ENCODE measurements around the gene CDH26. TPM values are rescaled to one million over a fixed set of nuclear protein-coding genes. Genes with fewer than 3 reads are reported as not detected.

Gene CDH26
- total and polyA plus RNA-seq, 2 of the 13 experiments (the other 11 are each of a cell fraction or from before 2014, with no cell fraction given) = 0.40 to 1.1 TPM

DNA sequence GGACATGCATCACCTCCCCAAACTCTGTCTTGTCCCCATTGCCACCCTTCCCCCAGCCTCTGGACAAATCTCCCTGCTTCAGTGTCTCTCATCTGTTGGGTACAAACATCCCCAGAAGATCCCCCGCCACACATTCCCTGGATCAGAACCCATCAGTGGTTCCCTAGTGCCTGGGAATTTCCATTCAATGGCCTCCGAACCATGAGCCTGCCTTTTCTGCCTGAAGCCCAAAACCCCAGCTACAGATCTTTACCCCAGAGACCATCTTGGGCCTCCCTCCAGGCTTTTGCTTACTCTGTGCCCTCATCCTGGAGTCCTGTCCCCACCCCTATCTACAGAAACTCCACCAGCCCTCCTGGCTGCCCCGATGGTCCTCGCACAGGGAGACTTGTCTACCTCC is 78.1 kb downstream of the CDH26 start:
- H4K20me1 ChIP-seq (ENCODE audit: insufficient read depth, low read length) = no peaks in the 10 kb centered on the region
- H3K9ac ChIP-seq (ENCODE audit: insufficient read depth, low read depth, low read length) = no peak overlapping the region
- intact Hi-C loops (cut with micrococcal nuclease; ENCODE audit: unreplicated experiment) = no loop called here
- no peaks in the 10 kb centered on the region for H3K79me2 ChIP-seq (ENCODE audit: insufficient read depth, low read length)
- H3K9me3 ChIP-seq (ENCODE audit: low read length) = no peaks in the 10 kb centered on the region
- no peak for ATAC-seq
- H3K4me2 ChIP-seq (ENCODE audit: low read depth, low read length) = no peak overlapping the region
- no peak overlapping the region for H3K27ac ChIP-seq (ENCODE audit: extremely low read length, insufficient read depth, low read length)
- H3K4me1 ChIP-seq (ENCODE audit: insufficient read depth, low read length) = peaks cover 14% of the 10 kb centered on the region; the same call in 1 of the 2 replicates
- no peak for DNase-seq (ENCODE audit: low spot score)
- in situ Hi-C loops (cut with HindIII; ENCODE audit: extremely low pct_ligation_motif_present, low pct_unique_long_range_greater_than_20kb) = no loop called here
- no TSS peak for BruUV-seq (replicated peaks)
- ChIA-PET POLR2A (no interaction called here), CTCF (ENCODE audit: low intra/inter-chr PET ratio, low total read pairs) (no interaction called here)
- WGBS (ENCODE audit: low lambda C conversion rate) = 27% methylated on average over 4 of the region's 4 CpGs
- FAIRE-seq = no peak
- no peak overlapping the region for H3K4me3 ChIP-seq (replicated peaks in 1 of 3; ENCODE audit: insufficient read depth in 1 of 3, low read depth in 2 of 3, low read length in 3 of 3)
- 0 out of 5 replicates have a peak, but pooled peaks cover 0 to 1% of the 10 kb centered on the region in 2 experiments for H3K27me3 ChIP-seq (ENCODE audit: control insufficient read depth in 1 of 2, insufficient read depth in 2 of 2, low read length in 2 of 2)
- TF ChIP-seq AGO2 (optimal IDR thresholded peaks at IDR 0.05; ENCODE audit: low read depth, low read length) = no peak
- no peaks in the 10 kb centered on the region for H3K36me3 ChIP-seq (replicated peaks in 1 of 2; ENCODE audit: control insufficient read depth in 1 of 2, insufficient read depth in 2 of 2, low read length in 2 of 2)
- H2AFZ ChIP-seq (ENCODE audit: low read length) = no peak overlapping the region

DNA sequence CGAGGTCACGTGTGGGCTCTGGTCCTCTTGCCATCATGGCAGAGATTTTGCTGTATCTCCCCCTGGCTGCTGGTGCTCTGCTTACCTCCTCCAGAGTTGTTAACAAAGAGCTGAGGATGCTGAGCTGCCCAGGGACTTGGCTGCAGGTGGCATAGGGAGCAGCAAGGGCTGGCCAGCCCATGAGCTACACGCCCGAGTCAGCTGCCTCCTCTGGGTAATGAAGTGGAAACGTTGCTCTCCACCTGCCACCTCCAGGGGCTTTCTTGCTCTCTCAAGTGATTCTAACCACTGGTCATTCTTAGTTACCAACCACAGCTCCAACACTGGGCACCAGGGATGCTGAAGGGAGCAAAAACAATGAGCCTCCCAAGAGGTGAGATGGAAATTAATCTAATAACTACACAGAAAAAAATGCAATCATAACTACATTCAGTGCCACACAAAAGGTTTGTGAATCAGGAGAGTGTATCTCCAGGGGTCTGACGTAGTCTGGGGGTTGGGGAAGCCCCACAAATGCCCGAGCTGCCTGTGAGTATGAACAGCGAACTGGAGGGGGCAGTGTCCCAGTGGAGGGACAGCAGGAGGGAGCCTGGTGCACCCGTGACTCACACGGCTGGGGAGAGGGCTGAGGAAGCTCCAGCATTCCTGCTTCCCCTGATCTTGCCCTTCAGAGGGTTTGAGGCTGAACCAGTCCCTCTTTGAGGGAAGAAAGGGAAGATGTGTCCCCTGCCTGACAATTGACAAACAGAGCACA is 78.7 kb downstream of the CDH26 start:
- H4K20me1 ChIP-seq (ENCODE audit: insufficient read depth, low read length) = no peaks in the 10 kb centered on the region
- H3K27ac ChIP-seq (ENCODE audit: extremely low read length, insufficient read depth, low read length) = no peak overlapping the region
- intact Hi-C loops (cut with micrococcal nuclease; ENCODE audit: unreplicated experiment) = no loop called here
- H3K9me3 ChIP-seq (ENCODE audit: low read length) = no peaks in the 10 kb centered on the region
- 0 out of 5 replicates have a peak, but pooled peaks cover 0 to 1% of the 10 kb centered on the region in 2 experiments for H3K27me3 ChIP-seq (ENCODE audit: control insufficient read depth in 1 of 2, insufficient read depth in 2 of 2, low read length in 2 of 2)
- no peaks in the 10 kb centered on the region for H3K36me3 ChIP-seq (replicated peaks in 1 of 2; ENCODE audit: control insufficient read depth in 1 of 2, insufficient read depth in 2 of 2, low read length in 2 of 2)
- WGBS (ENCODE audit: low lambda C conversion rate) = 21% methylated on average over 10 of the region's 10 CpGs
- H3K4me2 ChIP-seq (ENCODE audit: low read depth, low read length) = no peak overlapping the region
- H3K79me2 ChIP-seq (ENCODE audit: insufficient read depth, low read length) = no peaks in the 10 kb centered on the region
- H3K4me3 ChIP-seq (replicated peaks in 1 of 3; ENCODE audit: insufficient read depth in 1 of 3, low read depth in 2 of 3, low read length in 3 of 3) = no peak overlapping the region
- FAIRE-seq (no peak), DNase-seq (ENCODE audit: low spot score) (no peak), ATAC-seq (peak; percentile 71)
- in situ Hi-C loops (cut with HindIII; ENCODE audit: extremely low pct_ligation_motif_present, low pct_unique_long_range_greater_than_20kb) = no loop called here
- no TSS peak for BruUV-seq (replicated peaks)
- CTCF ChIA-PET (ENCODE audit: low intra/inter-chr PET ratio, low total read pairs) = no interaction called here
- TF ChIP-seq, protein P1, sequence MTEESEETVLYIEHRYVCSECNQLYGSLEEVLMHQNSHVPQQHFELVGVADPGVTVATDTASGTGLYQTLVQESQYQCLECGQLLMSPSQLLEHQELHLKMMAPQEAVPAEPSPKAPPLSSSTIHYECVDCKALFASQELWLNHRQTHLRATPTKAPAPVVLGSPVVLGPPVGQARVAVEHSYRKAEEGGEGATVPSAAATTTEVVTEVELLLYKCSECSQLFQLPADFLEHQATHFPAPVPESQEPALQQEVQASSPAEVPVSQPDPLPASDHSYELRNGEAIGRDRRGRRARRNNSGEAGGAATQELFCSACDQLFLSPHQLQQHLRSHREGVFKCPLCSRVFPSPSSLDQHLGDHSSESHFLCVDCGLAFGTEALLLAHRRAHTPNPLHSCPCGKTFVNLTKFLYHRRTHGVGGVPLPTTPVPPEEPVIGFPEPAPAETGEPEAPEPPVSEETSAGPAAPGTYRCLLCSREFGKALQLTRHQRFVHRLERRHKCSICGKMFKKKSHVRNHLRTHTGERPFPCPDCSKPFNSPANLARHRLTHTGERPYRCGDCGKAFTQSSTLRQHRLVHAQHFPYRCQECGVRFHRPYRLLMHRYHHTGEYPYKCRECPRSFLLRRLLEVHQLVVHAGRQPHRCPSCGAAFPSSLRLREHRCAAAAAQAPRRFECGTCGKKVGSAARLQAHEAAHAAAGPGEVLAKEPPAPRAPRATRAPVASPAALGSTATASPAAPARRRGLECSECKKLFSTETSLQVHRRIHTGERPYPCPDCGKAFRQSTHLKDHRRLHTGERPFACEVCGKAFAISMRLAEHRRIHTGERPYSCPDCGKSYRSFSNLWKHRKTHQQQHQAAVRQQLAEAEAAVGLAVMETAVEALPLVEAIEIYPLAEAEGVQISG (CRISPR knock-in tag; IDR thresholded peaks at IDR 0.05) = no peak
- TF ChIP-seq CREB1 (IDR thresholded peaks at IDR 0.05) = 0 out of 2 replicates have a peak, but pooled peaks have one; percentile 26
- no peak for TF ChIP-seq CREB1 (CRISPR knock-in tag; IDR thresholded peaks at IDR 0.05)
- H3K9ac ChIP-seq (ENCODE audit: insufficient read depth, low read depth, low read length) = no peak overlapping the region
- H2AFZ ChIP-seq (ENCODE audit: low read length) = no peak overlapping the region
- H3K4me1 ChIP-seq (ENCODE audit: insufficient read depth, low read length) = peaks cover 14% of the 10 kb centered on the region; the same call in 1 of the 2 replicates
- POLR2A ChIA-PET = no interaction called here

Measured in HepG2 (cell line).